ENCODE results near the gene TERT. TPM values are rescaled to one million over a fixed set of nuclear protein-coding genes. Genes with fewer than 3 reads are reported as not detected.

The TERT gene
- polyA plus RNA-seq, 3 donors, result 0.31 to 1.2 (median 1.0) TPM

DNA sequence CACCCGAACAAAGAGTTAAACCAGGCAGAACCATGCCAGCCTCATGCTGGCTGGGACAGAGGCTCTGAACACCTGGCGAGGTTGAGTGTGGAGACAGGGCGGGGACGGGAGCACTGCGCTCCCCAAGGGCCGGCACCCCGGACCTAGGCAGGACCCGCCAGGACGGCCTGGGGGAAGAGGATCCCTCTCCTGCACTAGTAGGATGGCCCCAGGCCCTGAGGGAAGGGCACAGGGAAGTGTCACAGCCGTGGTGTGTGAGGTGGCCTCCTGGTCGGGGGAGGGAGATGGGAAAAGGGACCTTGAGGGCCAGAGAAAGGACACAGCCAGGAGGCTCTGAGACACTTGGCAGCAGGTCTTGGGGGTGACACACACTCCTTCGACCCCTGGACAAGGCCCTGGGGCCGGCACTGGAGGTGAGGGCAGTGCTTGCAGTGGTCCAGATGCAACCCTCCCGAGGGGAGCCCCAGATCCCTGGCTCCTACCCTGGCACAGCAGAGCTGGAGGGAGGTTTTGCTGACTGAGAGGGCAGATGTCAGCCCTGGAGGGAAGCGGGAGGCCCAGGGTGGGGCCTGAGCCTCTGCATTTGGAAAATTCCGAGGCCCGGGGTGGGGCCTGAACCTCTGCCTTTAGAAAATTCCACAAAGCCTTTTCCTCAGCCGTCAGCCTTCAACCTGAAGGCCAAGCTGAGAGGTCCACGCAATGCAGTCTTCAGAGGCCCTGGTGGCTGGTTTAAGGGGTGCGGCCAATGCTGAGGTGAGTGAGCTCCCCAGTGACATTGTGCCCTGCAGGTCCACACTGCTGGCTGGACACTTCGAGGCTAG lies 24.8 kb upstream of the TERT start:
- DNase-seq, result no peak

GRCh38 chr5:1318659-1319251 lies 23.9 kb upstream of the TERT start:
- no peak for DNase-seq

DNA sequence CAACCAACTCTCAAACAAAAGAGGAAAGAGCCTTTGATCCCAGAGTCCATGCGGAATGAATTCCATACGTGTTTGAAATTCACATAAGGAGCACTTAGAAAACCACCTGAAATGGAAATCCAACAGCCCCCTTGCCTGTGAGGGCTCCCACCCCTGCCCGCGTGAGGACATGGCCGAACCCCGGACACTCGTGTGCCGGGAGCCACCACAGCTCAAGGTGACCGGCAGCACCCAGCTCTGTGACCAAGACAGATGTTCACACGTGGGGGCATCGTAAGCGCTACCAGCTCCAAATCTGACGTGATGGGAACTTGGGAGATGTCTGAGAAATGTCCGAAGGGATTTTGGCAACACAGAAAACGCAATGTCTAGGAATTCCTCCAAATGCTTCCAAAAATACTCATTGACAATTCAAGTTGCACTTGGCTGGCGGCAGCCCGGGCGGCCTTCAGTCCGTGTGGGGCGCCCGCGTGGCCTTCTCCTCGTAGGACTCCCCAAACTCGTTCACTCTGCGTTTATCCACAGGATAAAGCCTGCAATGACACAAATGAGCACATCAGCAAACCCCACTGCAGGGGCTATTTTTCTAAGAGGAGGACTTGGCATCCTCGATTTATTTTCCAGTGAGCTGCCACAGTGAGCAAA lies 23.2 kb upstream of the TERT start:
- no peak for DNase-seq

GRCh38 chr5:1316588-1317340 lies 21.9 kb upstream of the TERT start:
- DNase-seq, result no peak

GRCh38 chr5:1315709-1316587 lies 21.1 kb upstream of the TERT start:
- peak; percentile 62 for DNase-seq

- DNase-seq, result no peak
Observed at GRCh38 chr5:1315018-1315708, 20.3 kb upstream of the TERT start.

- DNase-seq, result no peak
Observed at GRCh38 chr5:1314564-1314982, 19.7 kb upstream of the TERT start.

DNA sequence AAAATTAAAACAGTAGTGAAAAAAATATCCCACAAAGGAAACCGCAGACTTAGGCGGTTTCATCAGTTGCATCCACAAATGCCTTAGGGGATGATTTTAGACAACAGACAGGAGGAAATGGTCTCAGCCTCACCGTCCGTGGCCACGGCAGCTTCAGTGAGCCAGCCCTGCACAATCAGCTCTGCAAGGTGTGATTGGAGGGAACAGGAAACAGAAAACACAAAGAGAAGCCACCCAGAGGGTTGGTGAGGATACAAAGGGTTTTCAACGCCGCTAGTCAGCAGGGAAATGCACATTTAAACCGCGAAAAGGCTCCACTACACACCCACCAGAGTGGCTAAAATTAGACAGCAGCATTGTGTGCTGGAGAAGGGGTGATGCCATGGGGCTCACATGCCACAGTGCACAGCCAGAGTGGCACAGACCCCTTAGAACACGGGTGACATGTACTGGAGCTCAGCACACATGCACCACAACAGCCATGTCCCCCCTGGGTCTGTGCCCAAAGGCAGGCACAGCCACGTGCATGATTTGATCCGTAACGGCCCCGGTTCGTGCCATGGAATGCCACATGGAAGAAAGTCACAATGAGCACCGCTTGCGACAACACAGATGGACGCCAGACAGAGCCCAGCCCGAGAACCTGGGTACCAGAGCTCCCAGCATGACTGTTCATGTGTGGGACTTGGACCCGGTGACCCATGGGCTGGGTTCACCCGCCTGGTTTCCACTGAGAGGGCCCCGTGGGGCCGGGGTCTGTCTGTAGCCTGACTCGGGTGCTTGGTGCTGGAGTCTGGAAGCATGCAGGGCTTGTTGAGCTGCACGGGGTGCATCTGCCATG lies 18.3 kb upstream of the TERT start:
- no peak for DNase-seq

DNA sequence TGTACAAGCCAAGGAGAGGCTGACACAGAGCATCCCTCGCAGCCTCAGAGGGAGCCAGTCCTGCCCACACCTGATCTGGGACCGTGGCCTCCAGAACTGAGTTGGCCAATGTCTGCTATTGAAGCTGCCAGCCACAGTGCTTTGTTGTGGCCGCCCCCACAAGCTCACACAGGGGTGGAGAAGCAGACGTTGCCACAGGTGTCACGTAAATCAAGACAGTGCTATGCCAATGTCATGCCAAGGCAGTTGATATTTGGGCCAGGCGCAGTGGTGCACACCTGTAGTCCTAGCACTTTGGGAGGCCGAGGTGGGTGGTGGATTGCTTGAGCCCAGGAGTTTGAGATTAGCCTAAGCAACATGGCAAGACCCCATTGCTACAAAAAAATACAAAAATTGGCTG lies 17.3 kb upstream of the TERT start:
- no peak for DNase-seq

DNA sequence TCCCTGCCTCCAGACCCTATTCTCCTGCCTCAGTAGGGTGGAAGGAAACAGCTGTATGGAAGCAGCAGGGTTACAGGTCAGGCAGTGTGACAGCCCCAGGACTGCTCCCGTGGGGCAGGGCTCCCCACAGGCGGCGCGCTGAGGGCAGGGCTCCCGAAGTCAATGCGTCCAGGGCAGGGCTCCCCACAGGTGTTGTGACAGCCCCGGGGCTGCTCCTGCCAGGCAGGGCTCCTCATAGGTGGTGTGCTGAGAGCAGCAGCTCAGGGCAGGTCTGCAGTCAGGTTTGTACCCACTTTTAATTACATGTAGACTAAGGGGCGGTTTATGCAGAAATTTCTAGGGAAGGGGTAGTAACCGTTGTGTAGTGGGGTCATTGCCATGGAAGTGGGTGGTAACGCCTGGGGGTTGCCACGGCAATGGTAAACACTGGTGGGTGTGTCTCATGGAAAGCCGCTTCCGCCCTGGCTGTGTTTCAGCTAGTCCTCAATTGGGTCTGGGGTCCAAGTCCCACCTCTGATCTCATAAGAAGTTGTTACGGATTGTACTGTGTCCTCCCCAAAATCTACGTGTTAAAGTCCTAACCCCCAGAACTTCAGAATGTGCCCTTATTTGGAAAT lies 16.7 kb upstream of the TERT start:
- no peak for DNase-seq

GRCh38 chr5:1310118-1310517 lies 15.2 kb upstream of the TERT start:
- no peak for DNase-seq

- no peak for DNase-seq
Observed at GRCh38 chr5:1304033-1304432, 9.2 kb upstream of the TERT start.

GRCh38 chr5:1302258-1302657 lies 7.4 kb upstream of the TERT start:
- DNase-seq, result no peak

DNA sequence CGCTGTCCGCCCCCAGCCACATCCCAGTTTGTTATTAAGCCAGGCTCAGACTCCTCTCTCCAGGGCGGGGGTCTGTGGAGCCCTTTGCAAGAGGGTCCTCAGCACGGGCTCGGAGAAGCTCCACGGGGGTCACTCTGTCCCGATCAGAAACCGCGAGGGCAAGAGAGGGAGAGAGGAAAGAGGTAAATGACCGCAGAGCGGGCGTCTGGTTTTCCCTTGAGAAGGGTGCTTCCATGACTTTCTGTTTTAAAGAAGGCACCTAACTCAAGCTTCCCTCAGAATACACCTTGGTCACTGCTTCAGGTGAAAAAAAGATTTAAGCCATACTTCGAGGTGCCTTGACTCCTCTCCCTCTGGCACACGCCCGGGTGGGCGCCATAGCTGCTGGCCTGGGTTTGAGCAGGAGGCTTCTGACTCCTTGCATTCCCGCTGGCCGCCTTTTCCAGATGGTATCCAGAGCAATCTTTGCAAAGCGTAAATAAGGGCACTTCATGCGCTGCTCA lies 5.8 kb upstream of the TERT start:
- no peak for DNase-seq

- no peak for DNase-seq
Observed at GRCh38 chr5:1299961-1300360, 5.1 kb upstream of the TERT start.

GRCh38 chr5:1299511-1299850 lies 4.6 kb upstream of the TERT start:
- DNase-seq, result no peak

DNA sequence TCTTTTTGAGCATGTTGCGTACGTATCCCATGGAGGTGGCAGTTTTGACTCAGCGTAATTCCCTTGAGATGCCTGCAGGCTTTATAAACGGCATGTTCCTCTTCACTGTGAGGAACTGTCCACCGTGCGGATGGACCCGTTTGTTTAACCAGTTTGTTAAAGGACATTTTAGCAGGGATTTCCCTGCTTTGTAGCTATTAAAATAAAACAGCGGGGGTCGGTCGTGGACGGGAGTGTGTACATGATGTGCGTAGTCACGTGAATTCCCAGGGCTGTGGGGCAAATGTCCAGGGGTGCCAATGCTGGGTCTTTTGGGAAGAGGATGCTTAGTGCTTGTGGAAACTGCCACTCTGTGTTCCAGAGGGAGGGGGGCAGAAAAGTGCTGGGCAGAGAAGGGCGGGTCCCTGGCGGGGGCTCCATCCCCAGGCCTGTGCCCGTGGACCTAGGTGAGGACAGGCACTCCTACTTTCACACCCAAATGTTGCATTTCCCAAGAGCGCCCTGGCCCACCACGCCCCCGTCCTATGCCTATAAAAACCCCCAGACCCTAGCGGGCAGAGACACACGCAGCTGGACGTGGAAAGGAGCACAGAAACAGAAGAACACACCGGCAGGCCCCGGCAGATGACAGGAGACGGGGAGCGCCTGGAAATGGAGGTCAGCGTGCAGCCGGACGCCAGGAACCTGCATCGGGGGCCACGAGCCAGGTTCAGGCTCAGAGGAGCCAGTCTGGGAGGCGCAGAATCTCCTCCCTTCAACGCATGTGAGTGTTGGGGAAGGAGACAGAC lies 4.0 kb upstream of the TERT start:
- DNase-seq, result no peak

DNA sequence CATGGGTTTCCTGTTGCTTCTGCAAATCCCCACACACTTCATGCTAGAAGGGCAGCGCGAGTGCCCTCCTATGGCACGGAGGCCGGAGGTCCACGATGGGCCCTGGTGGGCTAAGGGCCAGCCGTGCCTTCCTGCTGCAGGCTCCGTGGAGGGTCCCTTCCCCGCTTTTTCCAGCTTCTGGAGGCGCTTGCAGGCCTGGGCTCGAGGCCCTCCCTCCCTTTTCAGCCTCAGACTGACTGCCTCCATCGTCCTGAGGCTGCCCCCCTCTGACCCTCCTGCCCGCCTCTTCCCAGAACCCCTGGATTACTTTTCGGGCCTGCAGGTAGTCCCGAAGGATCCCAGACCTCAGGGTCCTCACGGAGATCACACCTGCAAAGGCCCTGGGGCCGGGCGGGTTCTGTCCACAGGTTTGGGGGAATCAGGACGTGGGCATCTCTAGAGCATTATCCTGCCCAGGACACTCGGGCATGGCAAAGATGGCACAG lies 3.2 kb upstream of the TERT start:
- no peak for DNase-seq

Data from renal pelvis (tissue), 4 donors.